Measurements from ENCODE around the gene TMTC1. TPM values are rescaled to one million over a fixed set of nuclear protein-coding genes. Genes with fewer than 3 reads are reported as not detected.
"Not testable (repeated sequence)": the region's sequence is repeated elsewhere in the genome, so short reads cannot be mapped to it uniquely, and the experiment has no call there.

The TMTC1 gene
- not detected for polyA plus RNA-seq (2012; ENCODE audit: insufficient read depth, insufficient read length)

DNA sequence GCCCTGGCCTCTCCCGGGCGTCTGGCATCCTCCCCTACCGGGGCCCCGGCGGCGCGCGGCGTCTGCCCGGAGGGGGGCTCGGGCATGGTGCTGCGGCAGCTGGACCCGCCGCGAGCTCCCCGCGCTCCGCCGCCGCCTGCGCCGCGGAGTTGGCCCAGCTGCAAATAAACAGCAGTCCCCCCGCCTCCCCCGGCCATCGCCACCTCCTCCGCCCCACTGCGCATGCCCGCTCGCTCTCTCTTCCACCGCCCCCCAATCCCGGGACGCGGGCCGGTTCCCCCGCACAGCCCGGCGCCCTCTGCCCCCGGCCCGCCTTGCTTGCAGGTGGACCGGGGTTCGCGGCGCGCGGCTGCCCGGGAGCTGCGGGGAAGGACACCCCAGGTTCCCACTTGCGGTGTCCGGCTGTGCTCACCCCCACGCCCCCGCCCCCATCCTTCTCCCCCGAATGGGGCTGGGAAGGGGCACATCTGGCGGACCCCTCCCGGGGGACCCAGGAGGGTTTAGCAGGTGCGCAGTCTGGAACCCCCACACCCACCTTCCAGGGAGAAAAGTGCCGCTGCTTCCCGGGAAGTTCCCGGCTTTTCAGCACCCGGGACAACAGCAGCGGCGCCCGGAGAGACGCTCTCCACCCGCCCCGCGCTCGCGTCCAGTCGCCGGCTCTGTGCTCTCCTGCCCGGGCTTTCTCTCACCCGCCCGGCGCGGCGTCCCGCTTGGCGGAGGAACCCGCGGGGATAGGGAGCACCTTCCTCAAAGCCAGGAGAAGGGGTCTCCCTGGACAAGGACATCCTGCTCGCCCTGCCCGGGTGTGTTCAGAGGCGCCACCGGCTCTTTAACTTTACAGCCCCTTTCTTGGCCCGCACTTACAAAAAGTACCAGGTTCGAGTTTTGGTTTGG, at the start of gene TMTC1:
TSS of gene TMTC1 (minus strand) at position 170 of the 894 bp plus-strand sequence. CDS start 191 bp downstream, outside the sequence.
- DNase-seq (ENCODE audit: low read depth, low spot score) = no peak
- no peak within 1 kb of the TSS for H3K4me3 ChIP-seq (ENCODE audit: low read length)

DNA sequence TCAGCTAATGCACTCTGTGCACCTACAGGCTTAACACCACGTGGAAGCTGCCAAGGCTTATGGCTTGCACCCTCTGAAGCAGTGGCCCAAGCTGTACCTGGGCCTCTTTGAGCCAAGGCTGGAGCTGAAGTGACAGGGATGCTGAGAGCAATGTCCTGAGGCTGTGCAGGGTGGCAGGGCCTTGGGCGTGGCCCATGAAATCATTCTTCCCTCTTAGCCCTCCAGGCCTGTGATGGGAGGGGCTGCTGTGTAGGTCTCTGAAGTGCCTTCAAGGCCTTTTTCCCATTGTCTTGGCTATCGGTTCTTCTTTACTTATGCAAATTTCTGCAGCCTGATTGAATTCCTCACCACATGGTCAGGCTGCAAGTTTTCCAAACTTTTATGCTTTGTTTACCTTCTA, 47.4 kb upstream of the TMTC1 start:
- DNase-seq (ENCODE audit: low read depth, low spot score) = no peak
- H3K4me3 ChIP-seq (ENCODE audit: low read length) = no peak overlapping the region

DNA sequence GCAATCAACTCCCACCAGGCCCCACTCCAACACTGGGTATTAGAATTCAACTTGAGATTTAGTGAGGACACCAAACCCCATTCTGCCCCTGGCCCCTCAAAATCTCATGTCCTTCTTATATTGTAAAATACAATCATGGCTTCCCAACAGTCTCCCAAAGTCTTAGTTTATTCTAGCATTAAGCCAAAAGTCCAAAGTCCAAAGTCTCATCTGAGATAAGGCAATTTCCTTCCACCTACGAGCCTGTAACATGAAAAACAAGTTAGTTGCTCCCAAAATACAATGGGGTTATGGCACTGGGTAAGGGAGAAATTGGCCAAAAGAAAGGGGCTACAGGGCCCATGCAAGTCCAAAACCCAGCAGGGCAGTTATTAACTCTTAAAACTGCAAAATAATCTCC, 46.6 kb upstream of the TMTC1 start:
- no peak for DNase-seq (ENCODE audit: low read depth, low spot score)

DNA sequence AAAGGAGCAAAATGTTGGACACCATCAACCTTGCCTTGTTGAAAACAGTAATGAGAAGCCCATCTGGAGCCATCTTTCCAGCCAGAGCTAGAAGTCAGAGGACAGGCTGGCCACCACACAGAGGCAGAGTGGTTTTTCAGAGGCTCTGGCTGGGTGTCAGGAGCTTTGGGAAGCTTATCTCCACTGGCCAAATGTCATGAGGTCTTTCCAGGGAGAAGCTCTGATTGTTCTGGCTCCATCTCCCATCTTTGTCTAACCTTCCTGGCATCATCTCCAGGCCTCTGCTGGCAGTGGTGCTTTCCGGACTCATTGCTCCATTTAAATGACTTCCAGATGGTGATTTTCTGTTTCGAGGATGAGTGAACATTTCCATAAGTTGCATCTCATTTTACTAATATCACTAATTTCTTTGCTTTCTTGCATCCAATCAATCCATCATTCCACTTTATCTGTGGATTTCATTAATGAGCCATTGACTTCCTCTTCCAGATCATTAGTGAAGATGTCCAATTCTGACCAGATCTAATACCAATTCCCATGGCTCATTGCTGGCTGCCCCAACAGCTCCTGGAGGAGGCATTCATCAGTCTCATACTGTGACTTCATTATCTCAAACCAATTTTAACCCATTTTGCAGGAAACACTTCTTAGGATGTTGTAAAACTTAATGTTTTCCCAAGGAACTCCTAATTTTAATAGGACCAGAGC, 35.3 kb upstream of the TMTC1 start:
- DNase-seq (ENCODE audit: low read depth, low spot score) = no peak
- no peak overlapping the region for H3K4me3 ChIP-seq (ENCODE audit: low read length)

More for the DNA sequence above, 46.6 kb upstream of the TMTC1 start:
- no peak overlapping the region for H3K4me3 ChIP-seq (ENCODE audit: low read length)

- DNase-seq (ENCODE audit: low read depth, low spot score) = no peak
- H3K4me3 ChIP-seq (ENCODE audit: low read length) = no peak overlapping the region
Measured at GRCh38 chr12:29816874-29817725, 33.4 kb upstream of the TMTC1 start.

DNA sequence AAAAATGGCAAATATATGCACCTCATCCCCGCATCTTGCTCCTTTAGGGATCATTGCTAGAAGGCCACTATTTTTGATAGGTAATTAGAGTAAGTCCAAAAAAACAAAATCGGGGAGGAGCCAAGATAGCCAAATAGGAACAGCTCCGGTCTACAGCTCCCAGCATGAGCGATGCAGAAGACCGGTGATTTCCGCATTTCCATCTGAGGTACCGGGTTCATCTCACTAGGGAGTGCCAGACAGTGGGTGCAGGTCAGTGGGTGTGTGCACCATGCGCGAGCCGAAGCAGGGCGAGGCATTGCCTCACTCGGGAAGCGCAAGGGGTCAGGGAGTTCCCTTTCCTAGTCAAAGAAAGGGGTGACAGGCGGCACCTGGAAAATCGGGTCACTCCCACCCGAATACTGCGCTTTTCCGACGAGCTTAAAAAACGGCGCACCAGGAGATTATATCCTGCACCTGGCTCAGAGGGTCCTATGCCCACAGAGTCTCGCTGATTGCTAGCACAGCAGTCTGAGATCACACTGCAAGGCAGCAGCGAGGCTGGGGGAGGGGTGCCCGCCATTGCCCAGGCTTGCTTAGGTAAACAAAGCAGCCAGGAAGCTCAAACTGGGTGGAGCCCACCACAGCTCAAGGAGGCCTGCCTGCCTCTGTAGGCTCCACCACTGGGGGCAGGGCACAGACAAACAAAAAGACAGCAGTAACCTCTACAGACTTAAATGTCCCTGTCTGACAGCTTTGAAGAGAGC, 26.0 kb upstream of the TMTC1 start:
- not testable (repeated sequence) for H3K4me3 ChIP-seq (ENCODE audit: low read length); DNase-seq (ENCODE audit: low read depth, low spot score)

GRCh38 chr12:29807129-29807528, 23.4 kb upstream of the TMTC1 start:
- DNase-seq (ENCODE audit: low read depth, low spot score) = no peak
- H3K4me3 ChIP-seq (ENCODE audit: low read length) = no peak overlapping the region

- H3K4me3 ChIP-seq (ENCODE audit: low read length) = no peak overlapping the region
- no peak for DNase-seq (ENCODE audit: low read depth, low spot score)
Measured at GRCh38 chr12:29804019-29804418, 20.3 kb upstream of the TMTC1 start.

DNA sequence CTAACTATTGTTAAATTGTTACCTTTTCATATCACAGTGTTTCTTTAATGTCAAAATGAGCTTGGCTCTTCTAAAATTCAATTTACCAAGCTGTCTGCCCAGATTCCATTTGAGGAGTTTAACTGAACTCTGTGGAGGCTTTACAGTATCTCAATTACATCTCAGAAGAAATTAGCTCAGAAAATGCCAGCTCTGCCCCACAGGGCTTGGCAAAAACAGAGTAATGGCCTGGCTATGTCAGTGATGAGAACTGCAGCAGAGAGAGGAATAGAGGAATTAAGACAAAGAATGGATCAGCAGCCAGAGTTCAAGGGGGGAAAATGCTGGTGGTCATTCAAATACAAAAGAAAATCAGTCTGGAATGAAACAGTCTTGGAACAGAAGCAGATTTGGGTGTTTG, 15.8 kb upstream of the TMTC1 start:
- no peak for DNase-seq (ENCODE audit: low read depth, low spot score)
- H3K4me3 ChIP-seq (ENCODE audit: low read length) = no peak overlapping the region

GRCh38 chr12:29797565-29798355, 14.0 kb upstream of the TMTC1 start:
- no peak for DNase-seq (ENCODE audit: low read depth, low spot score)
- no peak overlapping the region for H3K4me3 ChIP-seq (ENCODE audit: low read length)

DNA sequence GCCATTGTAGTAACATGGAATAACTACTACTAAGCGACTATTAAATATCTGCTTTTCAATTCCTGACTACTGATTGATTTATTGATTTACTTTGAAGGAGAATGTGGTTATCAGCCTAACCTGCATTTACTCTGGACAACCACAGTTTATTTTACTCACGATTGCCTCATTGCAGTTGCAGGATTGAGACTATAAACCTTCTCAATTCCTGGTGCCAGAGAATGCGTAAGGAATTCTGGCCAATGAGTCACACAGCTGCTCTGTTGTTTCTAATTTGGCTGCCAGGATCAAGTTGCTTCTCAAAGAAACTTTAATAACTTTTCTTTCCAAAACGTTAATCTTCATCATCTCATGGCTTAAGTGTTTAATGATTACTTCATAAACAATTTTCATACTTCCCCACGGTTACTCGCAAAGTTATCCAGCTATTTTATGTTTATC, 13.1 kb upstream of the TMTC1 start:
- H3K4me3 ChIP-seq (ENCODE audit: low read length) = no peak overlapping the region

DNA sequence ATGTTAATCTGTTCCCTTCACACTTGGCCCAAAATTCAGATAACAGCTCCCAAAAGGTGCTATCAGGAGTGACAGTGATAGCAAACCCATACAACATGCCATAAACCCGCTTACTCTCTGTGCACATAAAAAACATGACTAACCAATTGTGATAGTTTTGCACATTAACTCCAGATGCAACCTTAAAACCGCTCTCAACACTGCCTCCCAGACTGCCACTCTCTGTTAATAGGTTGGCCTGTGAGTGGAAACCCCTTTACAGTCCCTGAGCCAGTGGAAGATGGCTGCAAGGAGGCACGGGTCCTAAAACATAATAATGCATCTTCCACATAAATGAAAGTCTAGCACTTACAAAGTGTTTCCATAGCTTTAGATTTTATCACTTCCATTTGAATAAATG, 12.0 kb upstream of the TMTC1 start:
- no peak overlapping the region for H3K4me3 ChIP-seq (ENCODE audit: low read length)
- DNase-seq (ENCODE audit: low read depth, low spot score) = no peak

More for the DNA sequence above, 13.1 kb upstream of the TMTC1 start:
- DNase-seq (ENCODE audit: low read depth, low spot score) = no peak

DNA sequence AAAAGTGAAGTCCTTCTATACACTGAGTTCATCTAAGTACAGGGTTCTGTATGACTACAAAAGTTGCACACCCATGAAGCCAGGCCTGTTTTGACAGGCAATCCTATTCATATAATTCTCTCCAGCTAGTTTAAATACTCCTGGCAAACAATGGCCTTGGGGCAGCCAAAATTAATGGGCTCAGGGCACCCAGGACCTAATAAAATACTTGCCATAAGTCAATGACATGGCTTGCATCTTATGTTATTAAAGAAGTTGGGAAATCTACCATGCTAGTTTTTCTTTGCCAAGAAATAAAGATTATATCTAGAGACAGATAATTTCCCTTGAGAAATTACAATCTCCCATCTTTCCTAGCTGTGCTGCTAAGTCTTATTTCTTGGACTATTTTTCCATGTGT, 11.1 kb upstream of the TMTC1 start:
- no peak overlapping the region for H3K4me3 ChIP-seq (ENCODE audit: low read length)
- no peak for DNase-seq (ENCODE audit: low read depth, low spot score)

GRCh38 chr12:29792853-29793252, 9.1 kb upstream of the TMTC1 start:
- DNase-seq (ENCODE audit: low read depth, low spot score) = no peak
- no peak overlapping the region for H3K4me3 ChIP-seq (ENCODE audit: low read length)

DNA sequence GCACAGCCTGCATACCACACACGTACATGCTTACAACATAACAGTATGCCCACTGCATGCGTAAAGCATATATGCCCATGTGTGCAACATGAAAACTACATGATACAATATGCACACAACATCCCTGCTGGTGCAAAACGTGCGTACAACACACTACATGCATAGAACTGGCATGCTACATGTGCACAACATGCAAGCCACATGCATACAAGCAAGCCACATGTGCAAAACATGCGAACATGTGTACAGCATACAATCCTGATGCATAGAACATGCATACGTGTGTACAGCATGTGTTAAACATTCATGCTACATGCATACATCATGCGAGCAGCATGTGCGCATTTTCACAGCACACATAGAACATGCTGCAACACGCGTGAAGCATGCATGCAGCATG, 8.4 kb upstream of the TMTC1 start:
- no peak overlapping the region for H3K4me3 ChIP-seq (ENCODE audit: low read length)
- no peak for DNase-seq (ENCODE audit: low read depth, low spot score)

- no peak for DNase-seq (ENCODE audit: low read depth, low spot score)
Measured at GRCh38 chr12:29782871-29783772, 620 bp downstream of the TMTC1 start.

GRCh38 chr12:29782285-29782870, 1.4 kb downstream of the TMTC1 start:
- DNase-seq (ENCODE audit: low read depth, low spot score) = no peak
- no peak overlapping the region for H3K4me3 ChIP-seq (ENCODE audit: low read length)

More at GRCh38 chr12:29782871-29783772, 620 bp downstream of the TMTC1 start:
- H3K4me3 ChIP-seq (ENCODE audit: low read length) = no peak overlapping the region
